Activated T-cell treated with anti-CD3 and anti-CD28 coated beads, Interleukin-2, amount 50 U/mL, for 48 hours (primary cell): ENCODE data around the gene STMP1.

Source experiments
- DNase-seq, 2 experiments: peaks; one replicate each; pipeline ENCODE4 v3.0.0-alpha.2; 2020

Gene STMP1

DNA sequence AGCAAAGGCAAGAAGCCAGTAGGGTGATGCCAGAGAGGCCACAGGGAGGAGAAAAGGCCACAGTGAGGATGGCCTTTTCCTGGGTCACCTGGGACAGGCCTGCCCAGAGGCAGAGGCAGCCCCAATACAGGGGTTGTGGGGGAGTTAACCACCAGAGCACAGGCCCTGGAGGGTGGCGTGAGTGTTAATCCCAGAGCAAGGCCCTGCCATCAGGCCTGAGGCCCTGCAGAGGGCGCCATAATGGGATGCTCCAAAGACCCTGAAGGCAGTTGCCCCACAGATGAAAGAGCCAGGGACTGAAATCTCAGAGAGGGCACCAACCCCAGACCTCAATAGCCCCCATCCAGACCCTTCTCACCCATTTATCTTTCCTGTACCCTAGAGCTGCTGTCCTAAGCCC is 41.8 kb downstream of the STMP1 start:
- DNase-seq = peak in 1 of 2 experiments; percentile 29

DNA sequence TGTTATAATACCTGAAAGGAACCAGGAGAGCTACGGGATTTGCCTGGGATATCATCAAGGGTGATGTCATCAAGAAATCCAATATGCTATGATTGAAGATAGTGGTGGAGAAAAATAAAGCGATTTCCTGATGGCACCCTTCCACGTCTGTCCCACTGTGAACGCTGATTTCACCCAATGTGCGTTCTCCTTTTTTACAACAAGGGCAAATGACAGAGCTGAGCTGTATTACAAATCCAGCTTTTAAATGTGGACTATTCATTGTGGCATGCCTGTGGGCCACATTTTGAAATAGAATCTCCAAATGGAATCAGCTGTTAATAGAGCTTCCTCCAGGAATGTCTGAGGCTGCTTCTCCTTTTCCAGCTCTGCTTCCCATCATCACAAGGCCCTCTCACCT is 42.4 kb downstream of the STMP1 start:
- DNase-seq = no peak

DNA sequence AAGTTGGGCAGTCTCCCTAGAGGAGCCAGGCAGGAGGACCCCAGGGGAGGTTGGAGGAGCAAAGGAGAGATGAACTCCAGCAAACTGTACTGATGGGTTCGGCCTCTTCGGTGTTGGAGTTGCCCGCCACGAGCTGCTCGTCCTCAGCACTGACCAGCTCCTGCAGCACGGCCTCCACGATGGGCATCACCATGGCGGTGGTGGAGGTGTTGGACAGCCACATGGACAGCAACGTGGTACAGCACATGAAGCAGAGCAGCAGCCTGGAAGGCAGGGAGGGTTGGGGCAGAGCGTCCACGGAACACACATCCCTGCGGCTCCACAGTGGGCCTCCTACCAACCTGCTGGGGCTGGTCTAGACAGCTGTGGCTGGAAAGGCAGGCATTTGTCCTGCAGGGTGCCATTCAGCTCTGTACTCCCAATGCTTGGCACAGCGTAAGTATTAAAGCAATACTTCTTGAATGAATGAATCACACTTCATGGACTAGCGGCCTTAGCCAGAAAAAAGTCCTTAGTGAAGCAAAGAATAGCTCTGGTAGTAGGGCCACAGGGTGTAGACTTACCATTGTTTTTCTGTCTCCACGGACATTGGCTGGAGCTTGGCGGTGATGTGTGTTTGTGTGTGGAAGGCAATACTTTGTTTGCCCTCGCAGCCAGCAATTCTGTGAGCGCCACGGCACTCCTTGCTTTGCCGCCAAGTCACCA is 43.9 kb downstream of the STMP1 start:
- DNase-seq = no peak

DNA sequence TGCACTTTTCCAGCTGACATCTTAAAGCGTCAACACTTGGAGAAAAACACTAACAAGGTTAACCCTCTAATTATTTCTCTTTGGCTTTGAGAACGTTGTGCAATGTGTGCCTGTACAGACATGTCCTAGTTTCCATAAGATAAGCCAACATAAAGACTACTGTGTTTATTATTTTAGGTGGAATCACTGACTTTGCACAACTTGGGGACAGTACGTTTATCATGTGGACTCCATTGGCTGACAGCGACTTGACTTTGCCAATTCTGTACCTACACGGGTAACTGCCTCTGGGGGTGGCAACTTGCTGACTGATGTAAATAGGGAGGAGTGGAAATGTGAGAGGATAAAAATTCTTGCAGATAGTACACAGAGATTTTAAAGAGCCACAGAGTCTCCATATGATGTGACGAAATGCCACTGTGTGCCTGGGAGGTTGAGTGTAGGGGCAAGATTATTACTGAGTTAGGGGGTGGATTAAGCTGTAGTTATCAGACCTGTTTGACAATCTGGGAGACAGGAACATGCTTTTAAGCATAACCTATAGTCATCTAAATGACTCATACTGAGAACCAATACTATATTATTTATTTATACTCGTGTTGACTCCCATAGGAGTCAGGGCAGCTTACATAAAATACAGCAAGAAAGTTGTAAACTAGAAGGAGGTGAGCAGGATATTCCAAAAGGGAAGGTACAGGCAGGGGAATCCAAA is 44.7 kb downstream of the STMP1 start:
- DNase-seq = no peak

DNA sequence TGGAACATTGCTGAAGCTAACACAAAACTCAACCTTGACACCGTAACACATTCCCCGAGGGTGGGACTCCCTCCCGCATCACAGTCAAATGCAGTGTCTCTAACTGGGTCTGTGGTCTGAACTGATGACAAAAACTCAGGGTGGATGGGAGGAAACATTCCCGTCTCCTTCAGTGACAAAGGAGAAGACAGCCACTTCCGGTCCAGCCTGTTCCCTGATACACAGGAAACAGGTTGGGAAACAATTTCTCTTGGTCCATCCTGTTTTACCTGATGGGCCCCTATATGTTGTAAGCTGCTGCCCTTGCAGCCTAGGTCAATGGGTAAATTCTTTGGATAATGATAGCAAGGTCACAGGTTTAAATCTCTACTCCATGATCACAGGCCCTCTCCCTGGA is 45.3 kb downstream of the STMP1 start:
- DNase-seq = no peak

DNA sequence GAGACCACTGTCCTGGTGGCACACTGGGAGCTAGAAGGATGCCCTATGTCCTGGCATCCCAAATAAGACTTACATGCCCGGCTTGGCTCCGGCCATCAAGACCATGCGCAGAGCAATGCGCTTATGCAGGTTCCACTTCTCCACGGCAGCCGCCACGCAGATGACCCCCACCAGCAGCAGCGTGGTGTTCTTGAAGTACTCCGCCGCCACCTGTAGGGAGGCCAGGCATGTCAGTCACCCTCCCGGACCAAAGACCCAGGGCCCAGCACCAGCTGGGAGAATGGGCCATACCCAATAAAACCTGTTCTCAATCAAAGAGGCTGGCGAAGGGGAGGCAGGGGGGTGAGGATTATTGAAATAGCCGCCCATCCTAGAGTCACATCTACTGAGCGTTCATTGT is 45.7 kb downstream of the STMP1 start:
- no peak for DNase-seq

DNA sequence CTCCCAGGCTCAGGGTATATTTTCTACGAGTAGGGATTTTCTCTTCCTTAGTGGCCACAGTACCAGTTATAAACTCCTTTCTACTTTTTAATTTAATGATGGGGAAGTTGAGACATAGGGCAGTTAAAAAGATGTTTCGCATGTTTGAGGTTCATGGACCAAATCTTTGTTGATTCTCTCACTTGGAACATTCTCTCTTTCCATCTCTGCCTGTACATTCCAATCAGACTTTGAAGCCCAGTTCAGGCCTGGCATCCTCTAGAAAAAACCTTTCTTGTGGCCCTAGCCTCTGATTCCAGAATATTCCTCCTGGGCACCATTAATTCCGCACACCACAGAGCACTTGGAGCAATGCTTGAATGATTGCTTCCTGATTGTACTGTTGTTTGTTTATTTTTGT is 47.2 kb downstream of the STMP1 start:
- DNase-seq = no peak

DNA sequence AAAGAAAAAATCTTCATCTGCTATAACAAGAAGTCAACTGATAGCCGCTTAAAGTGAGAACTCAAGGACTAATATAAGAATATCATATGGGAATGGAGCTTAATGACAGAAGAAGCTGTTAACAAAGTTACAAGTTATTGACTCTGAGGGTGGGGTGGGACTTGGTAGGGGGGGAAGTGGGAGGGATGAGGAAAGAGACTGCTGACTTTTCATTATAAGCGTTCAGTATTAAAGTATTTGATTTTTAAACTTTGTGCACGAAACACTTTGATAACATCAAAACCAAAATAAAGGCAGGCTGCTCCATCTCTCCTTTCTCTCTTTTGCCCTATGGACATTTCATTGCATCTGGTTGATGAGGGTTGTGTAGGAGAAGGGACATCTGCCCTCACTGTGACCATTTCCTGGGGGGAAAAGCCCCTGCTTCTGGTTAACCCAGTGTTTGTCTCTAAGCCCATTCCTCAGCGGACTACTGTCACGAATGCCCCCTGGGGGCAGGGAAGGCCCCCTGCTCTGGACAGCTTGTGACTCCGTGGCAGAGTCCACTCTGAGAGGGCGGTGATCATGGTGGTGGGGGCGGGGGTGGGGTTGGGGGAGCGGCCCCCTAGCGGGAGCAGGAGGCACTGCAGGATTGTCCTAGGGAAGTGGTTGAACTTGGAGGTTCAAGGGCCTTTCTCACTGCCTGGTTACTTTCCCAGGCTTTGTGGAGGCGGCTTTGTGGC is 48.3 kb downstream of the STMP1 start:
- peak; percentile 31 to 34 for DNase-seq

DNA sequence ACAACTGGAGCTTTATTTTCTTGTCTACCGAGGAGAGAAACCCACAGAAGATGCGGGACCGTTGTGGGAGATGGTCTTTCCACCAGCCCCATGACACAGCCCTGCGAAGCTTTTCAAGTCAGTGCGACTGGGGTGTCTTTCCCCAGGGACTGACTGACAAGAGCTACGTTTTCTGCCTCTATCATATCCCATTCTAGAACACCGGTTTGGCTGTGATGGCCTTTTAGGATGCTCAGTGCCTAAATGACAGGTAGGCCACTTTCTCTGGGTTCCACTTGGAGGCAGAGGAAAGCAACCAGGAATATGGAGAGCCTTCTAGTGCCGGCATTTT is 48.8 kb downstream of the STMP1 start:
- DNase-seq = no peak

DNA sequence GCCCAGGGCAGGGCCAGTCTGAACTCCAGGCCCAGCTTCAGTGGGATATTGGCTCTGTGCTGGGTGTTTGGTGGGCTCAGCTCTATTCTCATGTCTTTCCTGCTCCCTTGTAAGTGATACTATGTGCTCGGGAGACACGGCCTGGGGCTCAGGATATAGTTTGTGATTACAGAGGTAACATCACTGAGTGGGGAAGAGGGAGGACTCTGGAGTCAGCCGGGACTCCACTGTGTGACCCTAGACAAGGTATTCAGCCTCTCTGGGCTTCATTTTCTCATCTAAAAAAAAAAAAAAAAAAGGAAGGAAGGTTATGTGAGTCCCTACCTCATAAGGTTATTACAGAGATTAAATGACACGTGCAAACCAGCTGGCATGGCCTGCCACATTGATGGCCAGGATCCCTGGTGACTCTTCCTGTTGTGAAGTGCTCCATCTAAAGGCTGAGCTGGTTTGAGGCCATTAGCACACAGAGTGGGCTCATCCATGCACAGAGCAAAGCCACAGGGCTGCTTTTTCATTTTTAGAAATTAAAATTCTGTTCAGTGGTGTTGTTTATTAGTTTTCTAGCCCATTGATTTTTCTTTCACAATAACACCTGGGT is 50.0 kb downstream of the STMP1 start:
- no peak for DNase-seq

DNA sequence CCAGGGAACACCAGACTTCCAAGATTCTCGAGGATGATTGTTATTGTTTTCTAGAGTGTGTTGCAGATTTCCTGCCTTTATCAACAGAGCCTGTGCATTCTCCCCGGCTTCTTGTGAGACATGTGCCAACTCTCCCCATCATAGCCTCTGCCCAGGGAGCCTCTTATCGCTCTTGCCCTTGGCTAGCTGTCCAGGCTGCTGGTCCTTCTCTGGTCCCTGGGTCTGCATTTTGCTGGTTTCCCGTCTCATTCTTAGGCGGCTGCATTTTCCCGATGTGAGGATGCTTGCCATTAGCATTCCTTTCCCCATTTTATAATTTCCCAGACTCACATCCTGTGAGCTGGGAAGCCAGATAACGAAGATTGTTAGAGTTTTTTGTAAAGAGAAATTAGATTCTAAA is 50.5 kb downstream of the STMP1 start:
- DNase-seq = no peak

DNA sequence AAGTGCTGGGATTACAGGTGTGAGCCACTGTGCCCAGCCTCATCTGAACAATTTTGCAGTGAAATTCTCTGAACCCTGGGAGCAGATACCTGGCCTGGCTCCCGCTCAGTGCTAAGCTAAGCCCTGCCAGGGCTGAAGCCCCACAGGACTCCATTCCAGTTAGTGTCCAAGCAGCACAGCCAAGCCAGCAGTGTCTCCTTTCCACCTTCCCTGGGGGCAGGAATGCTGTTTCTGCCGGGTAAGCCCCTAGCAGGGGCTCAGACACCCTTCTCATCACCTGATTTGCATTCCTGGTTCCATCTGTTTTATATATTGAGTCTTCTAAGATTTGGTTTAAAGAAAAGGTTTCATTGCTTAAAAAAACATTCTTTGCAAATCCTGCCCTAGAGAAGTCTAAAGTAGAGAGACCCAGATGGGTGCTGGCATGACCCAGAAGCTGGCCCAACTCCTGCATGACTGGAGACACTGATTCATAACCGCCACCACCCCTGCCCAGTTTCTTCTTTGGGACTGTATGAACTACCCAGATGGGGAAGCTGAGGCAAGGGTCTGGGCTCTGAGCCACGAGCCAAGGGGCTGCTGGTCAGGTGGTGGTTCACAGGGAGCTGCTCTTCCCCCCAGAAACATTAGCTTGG is 51.6 kb downstream of the STMP1 start:
- DNase-seq = no peak

DNA sequence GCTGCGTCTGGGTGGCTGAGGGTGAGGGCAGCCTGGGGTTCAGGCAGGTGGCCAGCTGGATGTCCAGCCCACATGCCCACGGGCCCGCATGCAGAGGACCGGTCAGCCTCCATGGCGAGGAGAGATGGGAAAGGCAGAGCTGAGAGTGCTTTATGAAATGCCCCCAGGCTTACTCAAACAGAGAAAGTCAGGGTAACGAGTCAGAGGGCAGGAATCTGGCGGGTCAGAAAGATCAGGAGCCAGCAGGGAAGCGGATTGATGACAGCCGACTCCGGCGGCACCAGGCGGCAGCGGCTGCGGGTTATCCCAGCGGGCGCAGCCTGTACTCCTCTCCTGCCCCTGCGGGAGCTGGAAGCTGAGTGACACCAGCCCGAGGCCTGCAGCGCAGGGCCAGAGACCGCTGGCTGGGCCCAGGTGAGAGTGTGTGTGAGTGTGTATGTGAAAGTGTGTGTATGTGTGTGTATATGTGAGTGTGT is 52.3 kb downstream of the STMP1 start:
- DNase-seq = no peak

DNA sequence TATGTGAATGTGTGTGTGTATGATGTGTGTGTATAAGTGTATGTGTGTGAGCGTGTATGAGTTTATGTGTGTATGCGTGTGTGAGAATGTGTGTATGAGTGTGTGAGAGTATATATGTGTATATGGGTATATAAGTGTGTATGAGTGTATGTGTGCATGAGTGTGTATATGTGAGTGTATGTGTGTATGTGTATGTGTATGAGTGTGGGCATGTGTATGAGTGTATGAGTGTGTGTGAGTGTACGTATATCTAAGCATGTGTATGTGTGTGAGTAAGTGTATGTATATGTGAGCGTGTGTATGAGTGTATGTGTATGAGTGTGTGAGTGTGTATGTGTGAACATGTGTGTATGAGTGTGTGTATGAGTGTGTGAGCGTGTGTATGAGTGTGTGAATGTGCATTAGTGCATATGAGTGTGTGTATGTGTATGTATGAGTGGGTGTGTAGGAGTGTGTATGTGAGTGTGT is 52.8 kb downstream of the STMP1 start:
- DNase-seq = no peak

DNA sequence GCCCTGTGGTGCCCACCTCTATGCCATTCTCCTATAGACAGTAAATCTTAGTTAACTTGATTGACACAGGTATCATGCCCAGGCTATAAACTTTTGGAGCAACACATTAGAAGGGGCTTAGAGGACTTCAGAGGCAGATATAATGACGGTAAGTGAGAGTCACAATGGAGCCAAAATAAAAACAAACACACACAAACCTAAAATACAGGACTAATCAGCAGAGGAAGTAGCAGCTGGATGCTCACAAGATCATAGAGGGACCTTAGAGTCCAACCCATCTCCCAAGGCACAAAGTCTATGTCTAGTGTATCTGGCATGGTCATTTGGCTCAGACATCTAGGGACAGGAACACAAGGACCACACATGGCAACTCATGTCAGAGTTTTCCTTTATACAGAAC is 53.4 kb downstream of the STMP1 start:
- no peak for DNase-seq

DNA sequence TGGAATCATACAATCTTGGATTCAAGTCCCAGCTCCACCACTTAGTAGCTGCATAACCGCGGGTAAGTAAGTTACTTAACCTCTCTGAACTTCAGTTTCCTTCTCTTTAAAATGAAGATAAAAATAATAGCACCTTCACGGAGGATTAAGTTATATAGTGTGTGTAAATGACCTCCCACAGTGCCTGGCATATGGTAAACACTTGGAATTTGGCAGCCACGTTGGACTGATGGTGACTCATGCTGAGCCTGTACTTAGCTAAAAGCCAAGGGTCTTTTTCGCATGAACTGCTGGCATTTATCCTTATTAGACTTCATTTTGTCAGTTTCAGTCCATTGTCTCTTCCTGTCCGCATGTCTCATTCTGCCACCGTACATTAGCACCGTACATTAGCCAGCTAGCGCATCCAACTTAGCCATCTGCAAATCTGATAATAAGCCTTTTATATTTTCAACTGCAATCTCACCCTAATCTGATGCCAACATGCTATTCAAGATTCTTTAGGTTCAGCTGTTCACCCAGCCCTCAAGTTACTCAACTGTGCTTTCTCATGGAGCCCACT is 54.4 kb downstream of the STMP1 start:
- no peak for DNase-seq

DNA sequence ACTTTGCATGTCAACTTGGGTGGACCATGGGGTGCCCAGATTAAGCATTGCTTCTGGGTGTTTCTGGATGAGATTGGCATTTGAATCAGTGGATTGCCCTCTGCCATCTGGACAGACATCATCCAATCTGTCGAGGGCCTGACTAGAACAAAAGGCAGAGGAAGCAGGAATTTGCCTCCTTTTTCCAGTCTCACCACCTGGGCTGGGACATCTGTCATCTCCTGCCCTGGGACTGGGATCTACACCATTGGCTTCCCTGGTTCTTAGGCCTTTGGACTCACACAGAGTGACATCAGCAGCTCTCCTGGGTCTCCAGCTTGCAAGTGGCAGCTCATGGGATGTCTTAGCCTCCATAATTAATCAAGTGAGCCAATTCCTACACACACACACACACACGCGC is 55.4 kb downstream of the STMP1 start:
- no peak for DNase-seq

DNA sequence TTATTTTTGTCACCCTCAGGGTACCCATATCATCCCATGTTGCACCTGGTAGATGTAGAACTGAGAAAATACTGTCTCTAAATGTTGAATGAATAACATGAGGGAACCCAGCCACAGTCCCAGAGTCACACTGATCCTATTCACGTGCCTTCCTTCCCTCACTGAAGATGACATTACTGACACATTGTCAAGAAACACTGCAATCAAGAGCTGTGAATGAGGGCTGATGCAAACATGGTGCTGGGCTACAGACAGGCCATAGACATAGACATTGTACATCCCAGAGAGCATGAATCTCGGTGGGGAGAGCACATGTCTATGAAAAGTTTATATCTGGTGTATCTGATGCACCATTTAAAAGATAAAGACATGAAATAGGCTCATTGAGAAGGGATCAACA is 55.9 kb downstream of the STMP1 start:
- DNase-seq = no peak

DNA sequence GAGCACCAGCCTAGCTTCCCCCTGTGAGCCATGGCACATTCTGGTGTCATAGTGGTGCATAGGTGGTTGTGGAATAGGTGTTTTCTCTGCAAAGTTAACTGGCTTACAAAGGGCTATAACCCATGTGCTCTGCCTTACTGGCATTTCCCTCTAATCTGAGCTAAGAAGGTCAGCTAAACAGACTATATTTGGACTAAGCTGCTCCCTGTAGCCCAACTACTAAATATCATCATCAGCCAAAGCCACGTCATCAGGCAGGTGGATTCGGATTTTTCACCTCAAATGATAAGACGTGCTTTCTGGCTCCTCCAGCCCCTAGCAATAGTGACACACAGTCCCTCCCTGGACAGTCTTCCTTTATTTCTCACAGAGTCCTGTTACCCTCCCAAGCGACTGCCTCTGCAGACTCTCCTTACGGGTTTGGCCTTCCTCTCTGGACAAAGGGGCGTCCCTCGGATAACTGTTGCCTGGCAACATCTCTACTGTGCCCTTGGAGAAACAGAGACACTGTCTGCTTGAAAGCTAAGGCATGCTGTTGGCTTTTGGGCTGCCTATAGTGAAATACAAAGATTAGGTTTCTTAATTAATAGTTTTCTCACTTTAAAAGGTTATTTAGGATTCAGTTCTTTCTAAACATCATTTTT is 56.6 kb downstream of the STMP1 start:
- no peak for DNase-seq

DNA sequence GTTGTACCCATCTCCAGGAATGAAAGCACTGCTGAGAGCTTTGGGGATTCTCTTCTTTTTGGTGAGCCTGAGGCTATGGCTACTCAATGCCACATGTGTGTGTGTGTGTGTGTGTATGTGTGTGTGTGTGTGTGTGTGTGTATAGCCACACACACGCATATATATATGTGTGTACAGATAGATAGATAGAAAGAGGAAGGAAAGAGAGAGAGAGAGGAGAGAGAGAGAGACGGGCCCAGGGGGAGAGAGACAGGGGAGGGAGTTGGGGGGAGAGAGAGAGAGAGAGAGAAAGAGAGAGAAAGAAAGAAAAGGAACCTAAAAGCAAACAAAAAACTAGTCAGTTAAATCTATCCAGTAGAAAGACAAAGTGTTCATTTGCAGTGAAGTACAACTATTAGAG is 57.4 kb downstream of the STMP1 start:
- DNase-seq = no peak

DNA sequence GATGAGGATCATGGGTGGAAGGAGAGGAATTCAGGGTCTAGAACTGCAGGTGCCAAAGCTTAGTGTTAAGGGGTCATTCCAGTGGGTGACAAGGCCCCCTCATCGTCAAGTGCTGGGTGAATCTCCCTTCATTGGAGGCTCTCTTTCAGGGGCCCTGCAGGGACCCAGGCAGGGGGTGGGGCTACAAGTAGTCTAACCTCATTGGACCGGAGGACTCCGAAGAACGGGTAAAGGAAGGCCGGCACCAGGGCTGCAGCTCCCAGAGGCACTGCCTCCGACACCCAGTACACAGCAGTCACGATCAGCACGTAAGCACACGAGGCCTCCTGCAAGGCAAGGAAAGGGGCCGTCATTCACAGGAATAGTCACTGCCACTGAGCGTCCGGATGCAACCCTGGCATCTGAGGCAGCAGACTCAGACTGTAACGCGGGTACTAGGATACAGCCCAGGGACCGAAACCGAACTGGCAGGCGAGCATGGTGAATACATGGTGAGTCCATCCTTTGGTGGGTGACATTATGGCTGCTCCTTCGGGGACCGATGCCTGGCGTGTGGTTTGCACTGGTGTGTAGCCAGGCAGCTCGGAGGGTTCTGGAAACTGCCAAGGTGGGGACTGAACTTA is 59.0 kb downstream of the STMP1 start:
- DNase-seq = no peak

DNA sequence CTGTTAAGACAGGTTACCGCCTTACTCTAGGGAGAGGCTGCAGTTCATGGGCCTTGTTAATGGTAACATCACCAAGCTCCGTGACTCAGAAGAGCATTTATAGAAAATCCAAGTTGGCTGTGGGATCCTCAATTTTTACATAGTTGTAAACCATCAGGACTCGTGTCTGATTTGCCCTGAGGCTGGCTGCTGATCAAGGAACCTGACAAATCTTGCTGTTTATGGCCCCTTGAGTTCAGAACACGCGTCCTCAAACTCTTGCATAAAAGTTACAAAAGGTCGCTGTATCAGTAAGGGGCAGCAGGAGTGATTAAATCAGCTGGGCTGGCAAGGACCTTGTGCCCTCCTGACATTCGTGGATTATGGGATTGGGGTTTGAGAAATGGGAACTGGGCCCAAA is 61.1 kb downstream of the STMP1 start:
- no peak for DNase-seq
